Ishikawa (cell line): ENCODE measurements around the gene GAMT.

Experiments used
- CEBPB ChIP-seq: IDR thresholded peaks from 2 replicates; pipeline ENCODE4 v1.6.1; 2012
- CREB1 ChIP-seq: IDR thresholded peaks from 2 replicates; pipeline ENCODE4 v1.6.1; 2012; ENCODE audit warnings: low read depth
- EGR1 ChIP-seq: IDR thresholded peaks from 2 replicates; pipeline ENCODE4 v1.6.1; 2012
- EP300 ChIP-seq: IDR thresholded peaks from 2 replicates; pipeline ENCODE4 v1.6.1; 2012; ENCODE audit warnings: borderline replicate concordance
- FOXM1 ChIP-seq: IDR thresholded peaks from 2 replicates; pipeline ENCODE4 v1.6.1; 2012; ENCODE audit warnings: low read depth, borderline replicate concordance
- NFIC ChIP-seq: IDR thresholded peaks from 2 replicates; pipeline ENCODE4 v1.6.1; 2012
- RAD21 ChIP-seq: IDR thresholded peaks from 2 replicates; pipeline ENCODE4 v1.6.1; 2012; ENCODE audit warnings: low read depth
- TAF1 ChIP-seq: IDR thresholded peaks from 2 replicates; pipeline ENCODE4 v1.6.1; 2012; ENCODE audit warnings: low read depth, mild to moderate bottlenecking
- TCF12 ChIP-seq: IDR thresholded peaks from 2 replicates; pipeline ENCODE4 v1.6.1; 2012; ENCODE audit warnings: low read depth
- TEAD4 ChIP-seq: IDR thresholded peaks from 2 replicates; pipeline ENCODE4 v1.6.1; 2012
- YY1 ChIP-seq: IDR thresholded peaks from 2 replicates; pipeline ENCODE4 v1.6.1; 2012; ENCODE audit warnings: low read depth
- ZBTB7A ChIP-seq: IDR thresholded peaks from 2 replicates; pipeline ENCODE4 v1.6.1; 2012; ENCODE audit warnings: low read depth
- TF ChIP-seq, protein P1 (sequence below): IDR thresholded peaks from 2 replicates; pipeline ENCODE4 v1.6.1; 2012; ENCODE audit warnings: low read depth, mild to moderate bottlenecking
- TF ChIP-seq, protein P2 (sequence below): IDR thresholded peaks from 2 replicates; pipeline ENCODE4 v1.6.1; 2012
- TF ChIP-seq, protein P3 (sequence below): IDR thresholded peaks from 2 replicates; pipeline ENCODE4 v1.6.1; 2012

Gene GAMT

DNA sequence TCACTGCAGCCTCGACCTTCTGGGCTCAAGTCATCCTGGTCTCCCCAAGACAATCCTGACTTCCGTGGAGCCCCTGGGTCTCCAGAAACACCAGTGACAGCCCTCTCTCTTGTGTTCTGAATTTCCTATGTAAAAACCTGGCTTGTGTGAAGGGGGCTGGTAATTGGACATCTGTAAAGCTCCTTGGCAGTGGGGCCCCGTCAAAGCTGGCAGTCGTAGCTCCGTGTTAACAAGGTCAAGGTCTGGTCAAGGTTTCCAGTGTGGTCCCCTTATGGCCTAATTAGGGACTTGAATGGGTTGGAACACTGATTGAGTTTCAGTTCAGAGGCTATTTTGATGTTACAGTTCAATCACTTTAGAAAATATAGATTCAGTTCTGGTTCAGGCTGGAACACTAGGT lies 50.5 kb downstream of the GAMT start:
- TF ChIP-seq ZBTB7A, result no peak
- TF ChIP-seq CREB1, result no peak
- no peak for TF ChIP-seq YY1
- TF ChIP-seq EP300, result no peak
- TF ChIP-seq, protein P1, sequence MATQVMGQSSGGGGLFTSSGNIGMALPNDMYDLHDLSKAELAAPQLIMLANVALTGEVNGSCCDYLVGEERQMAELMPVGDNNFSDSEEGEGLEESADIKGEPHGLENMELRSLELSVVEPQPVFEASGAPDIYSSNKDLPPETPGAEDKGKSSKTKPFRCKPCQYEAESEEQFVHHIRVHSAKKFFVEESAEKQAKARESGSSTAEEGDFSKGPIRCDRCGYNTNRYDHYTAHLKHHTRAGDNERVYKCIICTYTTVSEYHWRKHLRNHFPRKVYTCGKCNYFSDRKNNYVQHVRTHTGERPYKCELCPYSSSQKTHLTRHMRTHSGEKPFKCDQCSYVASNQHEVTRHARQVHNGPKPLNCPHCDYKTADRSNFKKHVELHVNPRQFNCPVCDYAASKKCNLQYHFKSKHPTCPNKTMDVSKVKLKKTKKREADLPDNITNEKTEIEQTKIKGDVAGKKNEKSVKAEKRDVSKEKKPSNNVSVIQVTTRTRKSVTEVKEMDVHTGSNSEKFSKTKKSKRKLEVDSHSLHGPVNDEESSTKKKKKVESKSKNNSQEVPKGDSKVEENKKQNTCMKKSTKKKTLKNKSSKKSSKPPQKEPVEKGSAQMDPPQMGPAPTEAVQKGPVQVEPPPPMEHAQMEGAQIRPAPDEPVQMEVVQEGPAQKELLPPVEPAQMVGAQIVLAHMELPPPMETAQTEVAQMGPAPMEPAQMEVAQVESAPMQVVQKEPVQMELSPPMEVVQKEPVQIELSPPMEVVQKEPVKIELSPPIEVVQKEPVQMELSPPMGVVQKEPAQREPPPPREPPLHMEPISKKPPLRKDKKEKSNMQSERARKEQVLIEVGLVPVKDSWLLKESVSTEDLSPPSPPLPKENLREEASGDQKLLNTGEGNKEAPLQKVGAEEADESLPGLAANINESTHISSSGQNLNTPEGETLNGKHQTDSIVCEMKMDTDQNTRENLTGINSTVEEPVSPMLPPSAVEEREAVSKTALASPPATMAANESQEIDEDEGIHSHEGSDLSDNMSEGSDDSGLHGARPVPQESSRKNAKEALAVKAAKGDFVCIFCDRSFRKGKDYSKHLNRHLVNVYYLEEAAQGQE, result no peak
- TF ChIP-seq TCF12, result no peak
- TF ChIP-seq EGR1, result no peak

DNA sequence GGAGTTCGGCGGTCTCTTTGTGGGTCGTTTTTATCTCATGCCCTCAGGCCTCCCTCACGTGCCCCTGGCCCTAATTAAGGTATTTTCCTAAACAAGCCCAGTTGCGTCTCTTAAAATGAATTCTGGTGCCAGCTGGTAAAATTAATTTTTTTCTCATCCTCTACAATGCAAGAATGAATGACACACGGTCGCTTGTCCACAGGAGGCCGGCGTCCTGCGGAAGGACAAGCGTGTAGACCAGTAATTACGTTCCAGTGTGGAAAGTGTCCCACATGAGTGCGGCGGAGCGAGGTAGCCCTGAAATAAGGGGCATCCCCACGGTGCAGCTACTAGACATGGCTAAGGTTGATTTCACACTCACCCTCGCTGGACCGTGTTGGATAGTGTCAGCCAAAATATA lies 52.1 kb downstream of the GAMT start:
- TF ChIP-seq ZBTB7A (no peak), EP300 (no peak), EGR1 (no peak), CEBPB (no peak), FOXM1 (no peak), CREB1 (no peak), NFIC (no peak), TCF12 (no peak), RAD21 (no peak), YY1 (no peak), TAF1 (no peak), TEAD4 (no peak)
- TF ChIP-seq, protein P2, sequence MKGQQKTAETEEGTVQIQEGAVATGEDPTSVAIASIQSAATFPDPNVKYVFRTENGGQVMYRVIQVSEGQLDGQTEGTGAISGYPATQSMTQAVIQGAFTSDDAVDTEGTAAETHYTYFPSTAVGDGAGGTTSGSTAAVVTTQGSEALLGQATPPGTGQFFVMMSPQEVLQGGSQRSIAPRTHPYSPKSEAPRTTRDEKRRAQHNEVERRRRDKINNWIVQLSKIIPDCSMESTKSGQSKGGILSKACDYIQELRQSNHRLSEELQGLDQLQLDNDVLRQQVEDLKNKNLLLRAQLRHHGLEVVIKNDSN, result no peak
- TF ChIP-seq, protein P3, sequence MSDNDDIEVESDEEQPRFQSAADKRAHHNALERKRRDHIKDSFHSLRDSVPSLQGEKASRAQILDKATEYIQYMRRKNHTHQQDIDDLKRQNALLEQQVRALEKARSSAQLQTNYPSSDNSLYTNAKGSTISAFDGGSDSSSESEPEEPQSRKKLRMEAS, result no peak
- TF ChIP-seq, protein P1, result no peak
